RPMI7951 (cell line): Measurements from ENCODE around the gene TBC1D1. TPM values are rescaled to one million over a fixed set of nuclear protein-coding genes. Genes with fewer than 3 reads are reported as not detected.

Experiments used
- DNase-seq: peaks from one replicate; pipeline ENCODE4 v3.0.0-alpha.2; 2012; ENCODE audit warnings: low read depth
- total RNA-seq: library from RNA; depleted of rRNA; stranded (reverse); fragments of >200 nt; shearing (Covaris generic); gene quantifications from 2 replicates; pipeline ENCODE4 v1.2.3, GENCODE V29; 2014

The TBC1D1 gene
- total RNA-seq, 1 experiment from 2014 or later: 68.2 TPM

DNA sequence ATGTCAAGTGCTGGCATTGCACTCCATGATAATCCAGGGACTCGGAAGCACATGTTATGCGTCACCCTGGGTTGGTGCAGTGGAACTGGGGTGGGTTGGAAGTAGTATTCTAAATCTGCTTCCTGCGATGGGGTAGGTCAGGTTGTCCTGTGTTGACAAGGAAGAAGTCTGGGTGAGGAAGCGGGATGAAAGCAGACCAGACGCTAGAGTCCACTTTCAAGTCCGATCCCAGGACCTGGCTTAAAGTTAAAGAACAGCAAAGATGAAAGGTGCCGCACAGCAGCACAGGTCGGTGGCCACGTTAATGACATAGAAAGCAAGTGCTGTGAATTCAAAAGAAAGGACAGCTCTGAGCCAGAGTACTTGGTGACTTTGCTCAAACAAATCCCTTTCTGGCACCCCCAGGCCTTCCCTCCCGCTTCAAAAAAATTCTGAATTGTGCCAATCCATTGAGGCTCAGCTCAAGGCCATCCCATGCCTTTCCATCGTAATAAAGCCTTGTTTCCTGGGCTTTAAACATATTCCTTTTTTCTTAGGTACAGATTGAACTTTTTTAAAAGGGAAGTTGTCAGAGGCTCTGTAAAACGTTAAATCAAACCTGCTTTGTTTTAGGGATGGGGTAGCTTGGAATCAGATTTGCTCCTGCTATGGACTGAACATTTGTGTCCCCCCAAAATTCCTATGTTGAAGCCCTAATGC is 187.1 kb downstream of the TBC1D1 start:
- DNase-seq: no peak

DNA sequence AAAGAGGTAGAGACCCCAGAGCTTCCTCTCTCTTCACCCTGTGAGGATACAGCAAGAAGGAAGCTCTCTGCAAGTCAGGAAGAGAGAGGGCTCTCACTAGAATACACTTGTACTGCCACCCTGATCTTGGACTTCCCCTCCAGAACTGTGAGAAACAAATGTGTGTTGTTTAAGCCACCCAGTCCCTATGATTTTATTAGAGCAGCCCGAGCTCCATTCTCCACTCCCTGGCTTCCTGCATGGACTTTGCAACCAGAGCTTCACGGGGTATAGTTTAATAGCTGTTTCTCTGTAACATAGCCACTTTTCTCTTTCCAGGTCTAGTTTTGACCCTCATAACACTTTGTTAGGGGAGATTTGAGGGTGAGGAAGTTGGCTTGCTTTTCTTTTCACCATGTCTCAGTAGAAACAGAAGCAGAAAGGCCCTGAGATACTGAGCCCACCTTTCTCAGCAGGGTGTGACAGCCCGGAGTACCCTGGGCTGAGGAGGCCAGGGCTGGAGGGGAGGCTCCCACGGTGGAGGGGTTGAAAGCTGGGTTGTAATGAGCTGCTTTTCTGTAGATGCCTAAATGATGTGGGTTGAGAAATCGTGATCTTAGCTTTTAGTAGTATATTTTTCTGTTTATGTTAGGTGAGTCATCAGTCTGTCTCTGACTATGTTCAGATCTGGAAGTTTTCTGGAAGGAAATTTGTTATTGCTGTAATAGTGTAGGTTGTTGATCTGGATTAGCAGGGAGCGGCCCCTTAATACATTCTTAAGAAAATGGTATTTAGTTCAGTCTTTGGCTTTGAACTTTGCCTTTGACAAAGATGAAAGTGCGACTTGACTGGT is 187.9 kb downstream of the TBC1D1 start:
- DNase-seq: peak; percentile 60

DNA sequence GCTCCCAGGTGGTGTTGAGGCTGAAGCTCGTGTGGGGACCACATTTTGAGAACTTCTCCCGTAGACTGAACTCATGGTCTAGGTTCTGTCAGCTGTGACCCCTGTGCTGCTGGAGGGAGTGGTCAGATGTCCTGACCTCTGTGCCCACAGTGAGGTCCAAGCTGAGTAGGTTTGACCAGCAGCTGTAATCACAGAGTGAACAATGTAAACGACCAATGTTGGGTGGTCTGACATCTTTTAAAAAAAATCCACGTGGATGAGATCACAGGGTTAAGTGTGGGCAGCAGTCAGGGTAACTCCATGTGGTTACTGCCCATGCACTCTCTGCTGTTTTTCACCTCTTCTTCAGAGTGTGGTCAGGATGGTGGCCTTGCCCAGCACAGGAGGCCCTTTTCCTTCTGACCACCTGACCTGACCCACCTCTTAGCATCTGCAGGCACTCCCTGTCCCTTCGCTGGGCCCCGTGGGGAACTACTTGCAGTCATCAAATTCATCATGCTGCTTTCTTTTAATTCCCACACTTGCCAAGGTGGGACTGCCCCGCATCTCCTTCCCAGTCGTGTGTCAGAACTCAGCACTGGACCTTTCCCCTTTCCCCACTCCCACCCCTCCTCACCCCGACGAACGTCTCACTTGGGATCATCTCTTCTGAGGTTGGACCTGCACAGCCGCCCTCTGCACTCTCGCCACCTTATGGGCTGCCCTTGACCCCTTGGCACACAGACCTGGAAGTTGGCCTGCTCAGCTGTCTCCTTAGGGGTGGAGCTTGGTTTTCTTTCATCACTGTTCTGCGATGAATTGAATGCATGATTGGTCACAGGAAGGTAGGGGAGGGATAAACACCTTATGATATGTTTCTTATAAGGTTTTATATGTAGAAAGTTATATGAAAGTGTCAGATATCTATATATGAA is 189.4 kb downstream of the TBC1D1 start:
- DNase-seq: no peak

- DNase-seq: no peak
Observed at GRCh38 chr4:38082021-38082420, 191.1 kb downstream of the TBC1D1 start.

DNA sequence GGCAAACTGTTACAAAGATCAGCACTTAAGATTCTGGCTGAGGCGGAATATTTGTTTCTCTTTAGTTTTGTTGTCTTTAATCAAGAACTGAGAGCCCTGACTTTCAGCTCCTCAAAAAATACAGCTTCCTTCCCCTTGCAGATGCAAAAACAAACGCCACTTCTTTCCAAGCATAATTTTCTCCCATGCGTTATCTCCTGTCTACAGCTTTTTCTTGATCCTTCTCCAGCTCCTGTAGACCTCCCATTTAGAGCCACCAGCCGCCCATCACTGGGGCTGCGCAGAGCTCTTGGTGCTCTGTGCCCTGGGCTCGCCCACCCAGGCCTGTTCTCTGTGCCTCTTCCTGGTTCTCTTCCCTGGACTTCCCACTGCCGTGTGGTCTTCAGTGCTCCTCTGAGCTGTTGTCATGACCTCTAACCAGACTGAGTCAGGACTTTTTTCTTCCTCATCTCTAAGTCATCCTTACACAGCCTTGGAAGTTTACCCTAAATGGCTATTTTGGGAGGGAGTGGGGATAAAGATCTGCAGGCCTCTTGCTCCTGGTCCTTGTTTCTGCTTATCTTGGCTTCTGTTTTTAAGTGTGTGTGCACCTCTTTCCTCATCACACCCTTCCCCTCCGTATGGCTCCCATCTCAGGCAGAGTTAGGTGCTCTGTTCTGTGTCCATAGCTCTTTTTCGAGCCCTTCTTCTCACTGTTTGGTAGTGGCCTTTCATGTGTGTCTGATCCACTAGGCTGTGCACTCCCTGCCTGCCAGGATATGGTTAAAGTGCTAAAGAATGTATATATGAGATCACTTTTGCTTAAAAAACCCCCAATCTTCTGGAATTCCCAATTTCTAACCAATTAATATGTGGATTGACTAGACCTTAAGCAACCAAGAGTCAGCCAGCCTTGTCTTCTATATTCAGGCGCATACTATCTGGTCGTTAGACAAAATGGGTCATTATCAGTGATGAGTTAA is 191.8 kb downstream of the TBC1D1 start:
- DNase-seq: peak; percentile 81

DNA sequence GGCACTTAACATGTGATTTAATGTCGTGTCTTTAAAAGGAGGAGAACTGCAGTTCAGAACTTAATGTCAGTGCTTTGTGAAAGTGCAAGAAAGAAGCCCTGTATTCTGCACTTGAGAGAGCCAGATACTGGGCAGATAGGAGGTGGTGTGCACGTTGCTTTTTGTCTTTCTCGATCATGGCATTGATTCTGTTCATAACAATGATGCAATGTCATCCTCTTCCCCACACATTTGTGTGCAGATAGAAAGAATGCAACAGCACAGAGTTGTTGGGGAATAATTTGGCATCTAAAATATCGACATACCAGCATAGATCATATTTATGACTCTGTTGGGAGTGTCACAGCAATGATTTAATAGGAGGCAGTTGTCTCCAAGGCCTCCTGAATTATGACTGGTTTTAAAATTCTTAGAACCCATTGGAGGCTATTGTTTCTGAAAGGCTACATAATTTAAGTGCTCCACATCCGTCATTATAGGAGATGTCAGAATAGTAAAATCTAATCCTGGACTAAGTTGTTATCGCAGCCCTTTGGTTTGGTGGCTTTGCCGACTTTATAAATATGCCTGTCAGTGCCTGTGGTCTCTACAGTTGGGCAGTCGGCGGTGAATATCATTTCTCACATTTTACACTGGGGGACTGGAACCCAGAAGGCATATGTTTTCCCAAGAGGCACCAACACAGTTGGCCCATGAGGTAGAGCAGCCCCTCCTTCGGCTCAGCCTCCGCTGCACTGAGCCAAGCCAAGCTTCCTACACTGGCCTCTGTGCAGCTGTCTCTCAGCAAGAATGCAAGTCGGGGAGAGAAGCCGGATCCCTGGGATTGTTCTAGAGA is 194.2 kb downstream of the TBC1D1 start:
- DNase-seq: no peak

DNA sequence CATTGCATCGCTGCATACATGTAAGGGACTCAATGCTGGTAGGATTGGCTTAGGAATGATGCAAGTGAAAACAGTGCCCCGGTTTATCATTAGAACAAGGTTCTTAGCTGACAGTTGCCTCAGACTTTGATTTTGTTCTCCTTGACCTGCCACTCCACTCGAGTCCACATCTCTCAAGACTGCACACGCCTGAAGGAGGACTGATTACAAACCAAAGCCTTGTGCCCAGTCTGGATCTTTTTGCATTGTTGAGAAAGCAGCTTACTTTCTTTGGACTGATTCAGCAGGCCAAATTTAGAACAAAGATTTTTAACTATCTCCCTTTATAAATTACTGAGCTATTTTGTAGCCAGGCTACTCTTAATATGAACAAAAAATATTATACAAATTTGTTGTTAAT is 194.9 kb downstream of the TBC1D1 start:
- DNase-seq: no peak

DNA sequence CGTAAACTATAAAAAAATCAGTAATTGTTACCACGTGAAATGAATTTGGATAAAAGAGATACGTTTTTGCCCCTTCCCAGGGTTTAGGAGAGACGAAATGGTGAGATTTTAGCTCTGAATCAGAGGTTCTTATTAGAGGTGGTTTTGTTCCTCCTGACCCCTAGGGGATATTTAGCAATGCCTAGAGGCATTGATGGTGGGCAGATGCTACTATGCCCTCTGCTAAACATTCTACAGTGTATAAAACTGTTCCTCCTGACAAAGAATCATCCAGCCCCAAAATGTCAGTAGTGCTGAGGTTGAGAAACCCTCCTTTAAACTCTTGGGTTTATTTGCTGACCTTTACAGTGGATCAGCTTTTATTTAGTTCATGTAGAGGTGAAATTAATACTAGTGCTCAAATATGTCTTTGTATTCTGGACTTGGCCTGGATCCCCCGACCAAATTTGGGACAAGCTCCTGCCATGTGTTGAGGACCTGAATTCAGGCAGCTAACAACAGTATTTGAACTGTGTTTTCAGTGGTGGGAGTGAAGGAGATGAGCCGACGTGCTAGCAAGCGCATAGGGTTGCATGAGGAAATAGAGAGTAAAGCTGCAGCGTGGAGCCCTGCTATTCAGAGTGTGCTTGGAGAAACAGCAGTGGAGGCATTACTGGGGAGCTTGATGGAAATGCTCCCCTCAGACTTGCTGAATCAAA is 195.4 kb downstream of the TBC1D1 start:
- no peak for DNase-seq

- no peak for DNase-seq
Observed at GRCh38 chr4:38086849-38087226, 196.0 kb downstream of the TBC1D1 start.

GRCh38 chr4:38088321-38088720 is 197.4 kb downstream of the TBC1D1 start:
- no peak for DNase-seq

- DNase-seq: no peak
Observed at GRCh38 chr4:38089961-38090360, 199.1 kb downstream of the TBC1D1 start.

DNA sequence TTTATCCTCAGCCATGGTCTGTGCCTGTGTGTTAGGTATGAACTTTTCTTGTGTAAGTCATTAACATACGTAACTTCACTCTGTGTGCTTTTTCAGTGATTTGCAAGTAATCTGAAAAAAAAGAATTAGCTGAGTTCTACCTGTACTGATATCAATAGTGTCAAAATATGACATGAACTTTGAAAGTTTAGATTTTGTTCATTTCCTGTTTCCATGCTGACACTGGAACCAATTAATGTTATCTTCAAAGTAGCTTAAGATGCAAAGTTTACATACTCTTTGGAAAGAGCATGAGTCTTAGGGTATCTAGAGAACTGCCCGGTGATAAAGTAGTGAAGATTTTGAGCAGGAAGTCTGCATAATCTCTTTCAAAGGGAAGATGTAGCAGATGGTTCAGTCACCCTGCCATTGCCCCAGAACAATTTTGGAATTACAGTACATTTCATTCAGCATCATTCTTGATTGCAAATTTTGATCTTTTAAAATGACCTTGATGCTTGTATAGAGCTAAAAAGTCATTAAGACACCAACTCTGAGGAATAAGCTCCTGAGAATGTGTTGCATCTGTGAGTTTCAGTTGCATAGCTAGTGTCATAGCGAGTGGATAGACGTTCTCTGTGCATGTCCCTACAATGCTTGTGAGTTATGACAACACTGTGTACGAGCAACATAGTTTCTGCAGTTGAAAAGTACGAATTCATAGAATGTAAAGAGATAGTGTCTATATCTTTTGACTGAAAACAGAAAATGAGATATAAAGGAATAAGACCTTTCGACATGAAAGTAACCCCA is 199.8 kb downstream of the TBC1D1 start:
- DNase-seq: no peak

DNA sequence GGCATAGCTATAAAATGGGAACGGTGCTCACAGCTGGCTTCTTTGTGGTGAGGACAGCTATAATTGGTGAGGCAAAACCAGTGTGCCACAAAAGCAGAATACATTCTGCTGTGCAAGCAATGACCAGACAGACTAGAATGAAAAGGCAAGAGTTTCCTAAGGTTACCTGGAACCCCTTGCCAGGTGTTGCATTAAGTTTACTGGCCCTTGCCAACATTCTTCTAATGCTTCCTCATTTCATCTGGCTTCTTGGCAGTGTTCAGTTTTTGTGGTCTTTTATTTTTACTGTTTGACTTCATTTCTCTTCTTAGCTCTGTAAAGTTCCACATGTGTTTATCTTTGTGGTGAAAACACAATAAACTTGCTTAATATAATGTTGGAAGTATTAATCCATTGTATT is 200.8 kb downstream of the TBC1D1 start:
- DNase-seq: no peak

DNA sequence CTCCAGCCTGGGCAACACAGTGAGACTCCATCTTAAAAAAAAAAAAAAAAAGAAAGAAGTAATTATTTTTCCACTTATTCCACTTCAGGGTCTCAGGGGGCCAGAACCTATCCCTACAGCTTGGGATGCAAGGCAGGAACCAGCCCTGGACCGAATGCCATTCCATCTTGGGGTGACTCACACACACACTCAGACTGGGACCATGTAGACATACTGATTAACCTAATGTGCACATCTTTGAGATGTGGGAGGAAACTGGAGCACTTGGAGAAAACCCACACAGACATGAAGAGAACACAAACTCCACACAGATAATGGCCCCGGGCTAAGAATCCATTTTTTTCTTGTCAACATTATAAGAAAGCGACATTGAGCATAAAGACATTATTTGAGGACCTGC is 201.8 kb downstream of the TBC1D1 start:
- DNase-seq: peak; percentile 70

- DNase-seq: no peak
Observed at GRCh38 chr4:38094419-38094818, 203.5 kb downstream of the TBC1D1 start.

- DNase-seq: no peak
Observed at GRCh38 chr4:38095691-38096090, 204.8 kb downstream of the TBC1D1 start.

- DNase-seq: no peak
Observed at GRCh38 chr4:38097818-38098217, 206.9 kb downstream of the TBC1D1 start.

GRCh38 chr4:38099020-38099600 is 208.2 kb downstream of the TBC1D1 start:
- DNase-seq: no peak
